GM10248 (cell line): ENCODE measurements around the gene OSER1.
"Not testable (repeated sequence)": the region's sequence is repeated elsewhere in the genome, so short reads cannot be mapped to it uniquely, and the experiment has no call there.

Source experiments
- CTCF ChIA-PET: fragments of 300-600 bp; sonication (Branson Sonifier 250); formaldehyde crosslinking; extraction: SDS; loops from one replicate; lab custom pipeline; 2021; ENCODE audit warnings: antibody characterized with exemption; lab: Yijun Ruan, JAX
- POLR2A ChIA-PET: fragments of 350-650 bp; sonication (Branson Sonifier 250); formaldehyde crosslinking; extraction: SDS; loops from one replicate; lab custom pipeline; 2020; ENCODE audit warnings: antibody characterized with exemption; lab: Yijun Ruan, JAX
- DNase-seq: peaks from one replicate; pipeline ENCODE4 v3.0.0; 2012; ENCODE audit errors: extremely low spot score
- CTCF ChIP-seq: IDR thresholded peaks from 2 replicates; pipeline ENCODE4 v1.5.1; 2012; ENCODE audit warnings: mild to moderate bottlenecking, low read depth; ENCODE audit errors: extremely low read depth, missing control alignments, control extremely low read depth

OSER1 gene

GRCh38 chr20:44235702-44236101 is 25.1 kb upstream of the OSER1 start:
- no peak for DNase-seq
- ChIA-PET CTCF (interaction anchor here (1.2 to 2.8 kb wide), 2 partner anchors 11 to 19 kb away, joined by 5 to 12 read pairs; no protein-coding TSS in a partner anchor), POLR2A (no interaction called here)
- no peak for TF ChIP-seq CTCF

DNA sequence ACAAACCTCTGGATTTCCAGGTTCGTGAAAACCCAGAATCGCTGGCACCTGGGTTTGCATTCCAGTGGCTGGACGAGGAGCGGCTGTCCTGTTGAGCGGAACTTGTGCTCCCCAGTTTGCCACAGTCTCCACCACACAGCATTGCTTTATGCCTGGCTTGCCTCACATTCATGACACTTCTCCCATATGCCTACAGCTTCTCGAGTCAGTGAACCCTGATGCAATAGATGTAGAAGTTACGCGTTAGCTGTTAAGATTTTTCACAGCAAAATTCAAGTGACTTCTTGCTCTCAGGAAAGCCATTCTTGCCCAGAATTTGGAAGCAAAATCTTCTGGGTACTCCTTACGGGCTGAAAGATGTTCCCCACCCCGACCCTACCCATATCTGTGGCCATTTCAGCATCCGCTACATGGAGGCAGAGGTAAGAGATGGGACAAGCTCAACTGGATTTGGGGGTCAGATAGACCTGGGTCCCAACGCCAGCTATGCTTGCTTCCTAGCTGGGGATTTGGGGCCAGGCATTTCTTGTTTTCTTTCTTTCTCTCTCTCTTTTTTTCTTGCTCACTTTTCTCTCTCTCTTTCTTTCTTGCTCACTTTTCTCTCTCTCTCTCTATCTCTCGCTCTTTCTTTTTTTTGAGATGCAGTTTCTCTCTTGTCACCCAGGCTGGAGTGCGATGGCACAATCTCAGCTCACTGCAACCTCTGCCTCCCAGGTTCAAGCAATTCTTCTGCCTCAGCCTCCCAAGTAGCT is 24.2 kb upstream of the OSER1 start:
- POLR2A ChIA-PET, result interaction anchor here (0.6 kb wide), 1 partner anchor 490 kb away, joined by 3 read pairs; no protein-coding TSS in a partner anchor

GRCh38 chr20:44233436-44234016 is 23.0 kb upstream of the OSER1 start:
- ChIA-PET CTCF (interaction anchor here (0.7 to 2.8 kb wide), 4 partner anchors 9 to 78 kb away, joined by 3 to 12 read pairs (median 6); partner anchors contain the start of gene FITM2), POLR2A (no interaction called here)
- TF ChIP-seq CTCF, result no peak
- DNase-seq, result no peak

More for the DNA sequence above, 24.2 kb upstream of the OSER1 start:
- CTCF ChIA-PET, result interaction anchor here (1.2 to 2.8 kb wide), 4 partner anchors 10 to 76 kb away, joined by 4 to 12 read pairs (median 6); partner anchors contain the start of gene FITM2
- DNase-seq, result no peak
- TF ChIP-seq CTCF, result no peak

DNA sequence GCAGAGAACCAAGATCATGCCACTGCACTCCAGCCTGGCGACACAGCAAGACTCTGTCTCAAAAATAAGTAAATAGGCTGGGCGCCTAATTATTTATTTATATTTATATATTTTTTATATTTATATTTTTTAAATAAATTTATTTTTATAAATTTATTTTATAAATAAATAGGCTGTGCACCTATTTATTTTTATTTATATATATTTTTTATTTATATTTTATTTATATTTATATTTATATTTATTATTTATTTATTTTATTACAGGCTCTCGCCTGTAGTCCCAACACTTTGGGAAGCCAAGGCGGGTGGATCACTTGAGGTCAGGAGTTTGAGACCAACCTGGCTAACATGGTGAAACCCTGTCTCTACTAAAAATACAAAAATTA is 21.9 kb upstream of the OSER1 start:
- POLR2A ChIA-PET, DNase-seq: not testable (repeated sequence)
- CTCF ChIA-PET, result interaction anchor here (2.5 kb wide), 1 partner anchor 8 kb away, joined by 8 read pairs; no protein-coding TSS in a partner anchor

GRCh38 chr20:44231713-44232468 is 21.3 kb upstream of the OSER1 start:
- POLR2A ChIA-PET, result no interaction called here

GRCh38 chr20:44231193-44231592 is 20.6 kb upstream of the OSER1 start:
- no peak for DNase-seq
- ChIA-PET POLR2A (no interaction called here), CTCF (interaction anchor here (1.7 kb wide), 1 partner anchor 14 kb away, joined by 8 read pairs; no protein-coding TSS in a partner anchor)
- no peak for TF ChIP-seq CTCF

More at GRCh38 chr20:44231713-44232468, 21.3 kb upstream of the OSER1 start:
- CTCF ChIA-PET, result interaction anchor here (1.7 to 2.5 kb wide), 2 partner anchors 7 to 15 kb away, joined by 8 read pairs; no protein-coding TSS in a partner anchor
- no peak for TF ChIP-seq CTCF
- DNase-seq, result no peak
